K562 (cell line): ENCODE data around the gene VILL. TPM values are rescaled to one million over a fixed set of nuclear protein-coding genes. Genes with fewer than 3 reads are reported as not detected.

Experiments
- CSDE1 ChIP-seq, 2 experiments: fragments of 450-650 bp; IDR thresholded peaks; 2 replicates each; pipeline ENCODE4 v1.6.1; 2016; ENCODE audit warnings: mild to moderate bottlenecking in 1 of 2
- DDX20 ChIP-seq: fragments of 450-650 bp; IDR thresholded peaks from 2 replicates; pipeline ENCODE4 v1.6.1; 2016; ENCODE audit warnings: missing genetic modification characterization, low read depth, mild to moderate bottlenecking, missing compliant biosample characterization, moderate library complexity
- GABPB2 ChIP-seq: fragments of 250-450 bp; sonication (Bioruptor Pico); conservative IDR thresholded peaks from 2 replicates; pipeline ENCODE4 v1.5.1; 2021; ENCODE audit warnings: mild to moderate bottlenecking
- HDGF ChIP-seq: fragments of 450-650 bp; IDR thresholded peaks from 2 replicates; pipeline ENCODE4 v1.6.1; 2016
- HMG20A ChIP-seq: fragments of 450-650 bp; formaldehyde crosslinking; conservative IDR thresholded peaks from 2 replicates; pipeline ENCODE4 v1.4.0; 2020; ENCODE audit warnings: mild to moderate bottlenecking, mixed read lengths
- MGA ChIP-seq: fragments of 450-650 bp; IDR thresholded peaks from 2 replicates; pipeline ENCODE4 v1.6.1; 2016; ENCODE audit warnings: mild to moderate bottlenecking, moderate library complexity
- PATZ1 ChIP-seq: fragments of 250-450 bp; sonication (Bioruptor Pico); IDR thresholded peaks from 2 replicates; pipeline ENCODE4 v1.5.0; 2020; ENCODE audit warnings: mild to moderate bottlenecking, borderline replicate concordance
- PTBP1 ChIP-seq: fragments of 200-400 bp; formaldehyde crosslinking; IDR thresholded peaks from 2 replicates; pipeline ENCODE4 v1.6.1; 2017; ENCODE audit warnings: low read depth, low read length
- RBFOX2 ChIP-seq: fragments of 200-400 bp; formaldehyde crosslinking; IDR thresholded peaks from 2 replicates; pipeline ENCODE4 v1.6.1; 2017; ENCODE audit warnings: low read depth, mild to moderate bottlenecking, low read length, moderate library complexity
- RBM34 ChIP-seq: fragments of 200-400 bp; formaldehyde crosslinking; IDR thresholded peaks from 2 replicates; pipeline ENCODE4 v1.6.1; 2018; ENCODE audit warnings: low read length, borderline replicate concordance; ENCODE audit not compliant: insufficient read depth
- SPI1 ChIP-seq: IDR thresholded peaks from 2 replicates; pipeline ENCODE4 v1.6.1; 2011; ENCODE audit warnings: low read depth, low read length, control low read depth, borderline replicate concordance
- ZNF121 ChIP-seq: sonication (generic); formaldehyde crosslinking; conservative IDR thresholded peaks from 2 replicates; pipeline ENCODE4 v1.8.0; 2022; ENCODE audit warnings: missing genetic modification reagents
- polyA plus RNA-seq, 8 experiments: library from polyadenylated mRNA; depleted of rRNA in 4 of 8; stranded (reverse) in 5 of 8; unstranded in 3 of 8; fragments of >200 nt; fragmentation: Nextera tagmentation in 2 of 8; fragmentation: Illumina TruSeq in 1 of 8; extraction: Ambion mirVana in 2 of 8; extraction: Trizol in 1 of 8; gene quantifications; 2 replicates each; pipeline versions ENCODE4 v1.2.1 to v1.2.3, GENCODE V29; 2011 to 2014; ENCODE audit warnings: inconsistent platforms in 1 of 8, missing spikeins in 1 of 8
- total RNA-seq, 7 experiments: library from RNA; depleted of rRNA in 6 of 7; stranded (reverse); fragments of >200 nt in 6 of 7; fragmentation: Illumina TruSeq in 2 of 7; extraction: Trizol in 2 of 7; gene quantifications; 2 replicates each; pipeline versions ENCODE4 v1.2.1 to v1.2.3, GENCODE V29; 2011 to 2021; ENCODE audit warnings: low replicate concordance in 1 of 7
- TF ChIP-seq, protein P1 (sequence below): sonication (generic); formaldehyde crosslinking; IDR thresholded peaks from 2 replicates; pipeline ENCODE4 v1.5.0; 2020; ENCODE audit warnings: missing genetic modification reagents

The VILL gene
- total and polyA plus RNA-seq, 9 of the 15 experiments (the other 6 are each of a cell fraction or from before 2014, with no cell fraction given): 0.11 to 16.0 (median 8.8) TPM

DNA sequence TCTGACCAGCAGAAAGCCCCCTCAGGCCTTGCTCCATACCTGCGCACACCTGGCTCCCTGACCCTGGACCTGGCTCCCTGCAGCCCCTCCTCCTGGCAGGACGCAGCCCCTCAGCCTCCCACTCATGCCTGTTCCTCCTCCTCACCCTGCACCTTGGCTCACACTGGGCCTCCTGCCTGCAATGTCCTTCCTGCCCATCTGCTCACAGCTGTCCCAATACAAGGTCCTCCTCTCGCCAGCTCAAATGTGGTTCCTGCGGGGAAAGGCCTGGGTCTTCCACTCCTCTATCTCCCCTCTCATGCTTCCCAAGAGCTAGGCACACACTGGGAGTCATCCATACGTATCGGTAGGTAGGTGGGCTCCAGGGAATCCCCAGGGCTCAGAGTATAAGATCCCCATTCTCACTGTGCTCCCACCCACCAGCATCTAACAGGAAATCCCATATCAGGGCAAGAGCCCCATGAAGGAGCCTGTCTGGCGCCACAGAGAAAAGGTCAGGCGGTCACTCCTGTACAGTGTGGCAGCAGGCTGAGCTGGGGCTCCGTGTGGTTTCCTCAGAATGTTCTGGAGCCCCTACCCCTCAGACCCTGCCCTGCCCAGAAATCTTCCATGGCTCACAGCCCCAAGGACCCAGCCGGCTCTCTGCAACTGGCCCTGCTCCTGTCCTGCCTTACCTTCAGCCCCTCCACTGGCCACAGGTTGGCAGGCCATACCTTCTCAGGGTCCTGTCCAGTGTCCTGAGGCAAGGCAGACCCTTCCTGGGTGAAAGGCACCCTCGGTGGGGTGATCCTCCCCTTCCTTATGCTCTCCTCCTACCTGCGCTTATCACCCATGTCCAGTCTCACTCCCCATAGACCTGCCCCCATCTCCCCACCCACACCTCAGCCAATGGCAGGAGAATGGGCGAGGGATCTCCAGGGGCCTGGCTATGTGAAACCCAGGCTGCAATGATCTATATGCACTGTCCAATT, 28.0 kb downstream of the VILL start (continued):
- peak; percentile 55 for TF ChIP-seq RBFOX2
- TF ChIP-seq GABPB2 (CRISPR knock-in tag): no peak
- TF ChIP-seq RBM34: no peak
- no peak for TF ChIP-seq MGA
- TF ChIP-seq CSDE1 (IDR thresholded peaks at IDR 0.05): no peak
- TF ChIP-seq, protein P1, sequence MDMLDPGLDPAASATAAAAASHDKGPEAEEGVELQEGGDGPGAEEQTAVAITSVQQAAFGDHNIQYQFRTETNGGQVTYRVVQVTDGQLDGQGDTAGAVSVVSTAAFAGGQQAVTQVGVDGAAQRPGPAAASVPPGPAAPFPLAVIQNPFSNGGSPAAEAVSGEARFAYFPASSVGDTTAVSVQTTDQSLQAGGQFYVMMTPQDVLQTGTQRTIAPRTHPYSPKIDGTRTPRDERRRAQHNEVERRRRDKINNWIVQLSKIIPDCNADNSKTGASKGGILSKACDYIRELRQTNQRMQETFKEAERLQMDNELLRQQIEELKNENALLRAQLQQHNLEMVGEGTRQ: no peak
- no peak for TF ChIP-seq DDX20
- TF ChIP-seq SPI1: no peak
- peak; percentile 73 for TF ChIP-seq HDGF
- TF ChIP-seq ZNF121 (CRISPR knock-in tag): no peak
- no peak for TF ChIP-seq HMG20A
- no peak for TF ChIP-seq PTBP1
- TF ChIP-seq PATZ1 (CRISPR knock-in tag): no peak
